Endothelial cell of umbilical vein (primary cell): ENCODE measurements around the gene ABLIM2. TPM values are rescaled to one million over a fixed set of nuclear protein-coding genes. Genes with fewer than 3 reads are reported as not detected.

Experiments used
- BruUV-seq: library from RNA; stranded (reverse); fragments of 400-500 nt; replicated peaks from 2 replicates; lab custom pipeline; 2021; lab: Mats Ljungman, UMichigan
- CTCF ChIA-PET: fragments of 300-600, 350-600 bp; sonication (Branson Sonifier 250); formaldehyde crosslinking; loops from one replicate; lab custom pipeline; 2021; ENCODE audit warnings: antibody characterized with exemption, inconsistent platforms; lab: Charles Lee
- POLR2A ChIA-PET: fragments of 300-600, 350-600 bp; sonication (Branson Sonifier 250); formaldehyde crosslinking; loops from one replicate; lab custom pipeline; 2021; ENCODE audit warnings: antibody characterized with exemption, inconsistent platforms; lab: Charles Lee
- DNase-seq: peaks from one replicate; pipeline ENCODE4 v3.0.0-alpha.2; 2011; ENCODE audit warnings: low read depth, low spot score
- FAIRE-seq: peaks from 2 replicates; lab custom pipeline; 2011; peaks lifted over from hg19 to GRCh38; lab: Jason Lieb, UNC
- H2AFZ ChIP-seq: 2 replicates; pipeline ENCODE4 v1.6.0; 2012; ENCODE audit warnings: low read depth, low read length, control low read depth, inconsistent platforms
- H3K27ac ChIP-seq: 2 replicates; pipeline ENCODE4 v1.5.1; 2011; ENCODE audit warnings: low read depth, mild to moderate bottlenecking, control low read depth, low read length, moderate library complexity; ENCODE audit not compliant: insufficient read depth
- H3K27me3 ChIP-seq, 2 experiments: 2 replicates each; pipeline versions ENCODE4 v1.6.0 to v1.6.1; 2011; ENCODE audit warnings: low read length in 2 of 2, mixed read lengths in 1 of 2; ENCODE audit not compliant: control insufficient read depth in 2 of 2, insufficient read depth in 2 of 2
- H3K36me3 ChIP-seq, 2 experiments: 2 replicates in 1 of 2; 3 replicates in 1 of 2; pipeline ENCODE4 v1.5.1; 2011; ENCODE audit warnings: low read length in 2 of 2, mild to moderate bottlenecking in 1 of 2, moderate library complexity in 1 of 2; ENCODE audit not compliant: control insufficient read depth in 2 of 2, insufficient read depth in 2 of 2; ENCODE audit errors: extremely low read depth in 1 of 2
- H3K4me1 ChIP-seq: 3 replicates; pipeline ENCODE4 v1.5.1; 2011; ENCODE audit warnings: mild to moderate bottlenecking, low read length; ENCODE audit not compliant: control insufficient read depth, insufficient read depth; ENCODE audit errors: extremely low read depth
- H3K4me2 ChIP-seq: 2 replicates; pipeline ENCODE4 v1.6.1; 2011; ENCODE audit warnings: low read length, control low read depth, mixed read lengths; ENCODE audit not compliant: insufficient read depth
- H3K4me3 ChIP-seq, 3 experiments: fragments of 200-600 bp in 1 of 3; sonication (generic), shearing (Covaris generic) in 1 of 3; replicated peaks in 1 of 3; 2 replicates each; pipeline ENCODE4 v1.5.1; 2011 to 2016; ENCODE audit warnings: control low read depth in 3 of 3, low read length in 3 of 3, mild to moderate bottlenecking in 2 of 3, inconsistent platforms in 1 of 3, low read depth in 1 of 3, moderate library complexity in 1 of 3; ENCODE audit not compliant: insufficient read depth in 1 of 3
- H3K79me2 ChIP-seq: 2 replicates; pipeline ENCODE4 v1.6.0; 2012; ENCODE audit warnings: low read length, inconsistent platforms; ENCODE audit not compliant: control insufficient read depth, insufficient read depth
- H3K9ac ChIP-seq: replicated peaks from 2 replicates; pipeline ENCODE3; 2011; ENCODE audit warnings: low read length, control low read depth; ENCODE audit not compliant: insufficient read depth; ENCODE audit errors: extremely low read depth
- H3K9me1 ChIP-seq: replicated peaks from 3 replicates; pipeline ENCODE4 v1.6.0; 2011; ENCODE audit warnings: mild to moderate bottlenecking, low read length; ENCODE audit not compliant: control insufficient read depth, insufficient read depth; ENCODE audit errors: extremely low read depth
- H3K9me3 ChIP-seq: replicated peaks from 2 replicates; pipeline ENCODE4 v1.5.1; 2012; ENCODE audit warnings: low read length, inconsistent platforms; ENCODE audit not compliant: control insufficient read depth, insufficient read depth
- H4K20me1 ChIP-seq: replicated peaks from 2 replicates; pipeline ENCODE3; 2011; ENCODE audit warnings: mild to moderate bottlenecking, low read length; ENCODE audit not compliant: control insufficient read depth, insufficient read depth; ENCODE audit errors: extremely low read depth
- EZH2 ChIP-seq: IDR thresholded peaks from 2 replicates; pipeline ENCODE4 v1.6.1; 2012; ENCODE audit warnings: borderline replicate concordance, low read depth, mild to moderate bottlenecking, moderate library complexity, low read length, inconsistent platforms; ENCODE audit not compliant: severe bottlenecking
- FOS ChIP-seq: IDR thresholded peaks from 2 replicates; pipeline ENCODE4 v1.6.1; 2011; ENCODE audit warnings: mild to moderate bottlenecking, low read length, moderate library complexity, borderline replicate concordance; ENCODE audit not compliant: insufficient read depth
- GATA2 ChIP-seq: IDR thresholded peaks from 2 replicates; pipeline ENCODE4 v1.7.0; 2011; ENCODE audit warnings: low read depth, mild to moderate bottlenecking, moderate library complexity, mixed read lengths, low read length; ENCODE audit not compliant: insufficient read length, insufficient read depth
- JUN ChIP-seq: IDR thresholded peaks from 2 replicates; pipeline ENCODE4 v1.6.1; 2011; ENCODE audit warnings: borderline replicate concordance, low read depth; ENCODE audit not compliant: insufficient read length, insufficient read depth
- POLR2A ChIP-seq: IDR thresholded peaks from 2 replicates; pipeline ENCODE4 v1.6.1; 2012; ENCODE audit warnings: low read depth, mild to moderate bottlenecking, control low read depth, low read length
- dilution Hi-C: fragments of 300-500 bp; cut with MboI; formaldehyde crosslinking; loops from one replicate; pipeline ENCODE4 v1.15.0; 2019; ENCODE audit warnings: low sequenced_read_pairs; ENCODE audit not compliant: extremely low pct_ligation_motif_present
- intact Hi-C: fragments of 100-400 bp; cut with micrococcal nuclease; formaldehyde crosslinking; loops from one replicate; pipeline ENCODE4 v1.10.0; 2022
- polyA plus RNA-seq, 4 experiments: library from polyadenylated mRNA; depleted of rRNA in 3 of 4; stranded (reverse) in 3 of 4; unstranded in 1 of 4; fragments of >200 nt; gene quantifications; 2 replicates each; pipeline versions ENCODE4 v1.2.1 to v1.2.3, GENCODE V29; 2011 to 2012; ENCODE audit warnings: missing spikeins in 1 of 4
- total RNA-seq: library from RNA; stranded (reverse); gene quantifications from 2 replicates; pipeline ENCODE4 v1.2.3, GENCODE V29; 2021
- TF ChIP-seq, protein P1 (sequence below): IDR thresholded peaks from 2 replicates; pipeline ENCODE4 v1.6.1; 2011; ENCODE audit not compliant: insufficient read depth, insufficient read length
- TF ChIP-seq, protein P2 (sequence below), 2 donors: IDR thresholded peaks; 1 replicate in 1 of 2; 2 replicates in 1 of 2; pipeline ENCODE4 v1.5.1; 2011; ENCODE audit warnings: low read length in 2 of 2, mild to moderate bottlenecking in 2 of 2, moderate library complexity in 2 of 2, control low read depth in 1 of 2, inconsistent platforms in 1 of 2, low read depth in 1 of 2; ENCODE audit not compliant: insufficient read depth in 1 of 2; ENCODE audit errors: extremely low read depth in 1 of 2

The ABLIM2 gene
- total and polyA plus RNA-seq, 2 donors (not counting 3 experiments of a cell fraction or from before 2014, with no cell fraction given) = 0.28 to 0.66 TPM

DNA sequence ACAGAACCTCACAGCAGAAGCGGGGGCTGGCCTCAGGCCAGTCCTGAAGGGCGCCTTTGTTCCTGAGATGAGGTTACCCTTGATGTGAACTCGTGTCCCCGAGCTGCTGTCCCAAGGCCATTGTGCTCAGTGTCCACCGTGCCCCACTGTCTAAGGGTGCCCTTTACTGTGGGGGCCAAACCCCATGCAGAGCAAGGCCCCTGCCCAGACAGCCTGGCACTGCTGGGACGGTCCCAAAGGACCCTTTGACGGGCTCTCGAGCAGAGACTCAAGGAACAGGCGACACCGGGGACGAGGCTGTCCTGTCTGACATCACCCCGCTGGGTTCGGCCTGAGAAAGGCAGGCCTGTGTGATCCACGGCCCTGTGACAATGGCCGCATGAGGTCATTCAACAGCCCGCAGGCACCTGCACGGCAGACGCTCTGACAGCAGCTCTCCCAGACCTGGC, 100.6 kb downstream of the ABLIM2 start:
- no peak overlapping the region for H3K9ac ChIP-seq
- no peaks in the 10 kb centered on the region for H3K36me3 ChIP-seq
- H3K4me2 ChIP-seq = no peak overlapping the region
- H2AFZ ChIP-seq = no peak overlapping the region
- no peaks in the 10 kb centered on the region for H3K79me2 ChIP-seq
- CTCF ChIA-PET = no interaction called here
- no peaks in the 10 kb centered on the region for H3K4me1 ChIP-seq
- intact Hi-C loops (no loop called here), dilution Hi-C loops (no loop called here)
- no peaks in the 10 kb centered on the region for H3K9me1 ChIP-seq
- POLR2A ChIA-PET = no interaction called here
- FAIRE-seq (no peak), DNase-seq (no peak)
- no peaks in the 10 kb centered on the region for H4K20me1 ChIP-seq
- BruUV-seq = no TSS peak
- H3K9me3 ChIP-seq = no peaks in the 10 kb centered on the region
- no peaks in the 10 kb centered on the region for H3K27me3 ChIP-seq
- TF ChIP-seq, protein P1, sequence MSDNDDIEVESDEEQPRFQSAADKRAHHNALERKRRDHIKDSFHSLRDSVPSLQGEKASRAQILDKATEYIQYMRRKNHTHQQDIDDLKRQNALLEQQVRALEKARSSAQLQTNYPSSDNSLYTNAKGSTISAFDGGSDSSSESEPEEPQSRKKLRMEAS = no peak
- TF ChIP-seq GATA2 (no peak), FOS (no peak), EZH2 (no peak), JUN (no peak), POLR2A (no peak)
- TF ChIP-seq, protein P2, sequence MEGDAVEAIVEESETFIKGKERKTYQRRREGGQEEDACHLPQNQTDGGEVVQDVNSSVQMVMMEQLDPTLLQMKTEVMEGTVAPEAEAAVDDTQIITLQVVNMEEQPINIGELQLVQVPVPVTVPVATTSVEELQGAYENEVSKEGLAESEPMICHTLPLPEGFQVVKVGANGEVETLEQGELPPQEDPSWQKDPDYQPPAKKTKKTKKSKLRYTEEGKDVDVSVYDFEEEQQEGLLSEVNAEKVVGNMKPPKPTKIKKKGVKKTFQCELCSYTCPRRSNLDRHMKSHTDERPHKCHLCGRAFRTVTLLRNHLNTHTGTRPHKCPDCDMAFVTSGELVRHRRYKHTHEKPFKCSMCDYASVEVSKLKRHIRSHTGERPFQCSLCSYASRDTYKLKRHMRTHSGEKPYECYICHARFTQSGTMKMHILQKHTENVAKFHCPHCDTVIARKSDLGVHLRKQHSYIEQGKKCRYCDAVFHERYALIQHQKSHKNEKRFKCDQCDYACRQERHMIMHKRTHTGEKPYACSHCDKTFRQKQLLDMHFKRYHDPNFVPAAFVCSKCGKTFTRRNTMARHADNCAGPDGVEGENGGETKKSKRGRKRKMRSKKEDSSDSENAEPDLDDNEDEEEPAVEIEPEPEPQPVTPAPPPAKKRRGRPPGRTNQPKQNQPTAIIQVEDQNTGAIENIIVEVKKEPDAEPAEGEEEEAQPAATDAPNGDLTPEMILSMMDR (IDR thresholded peaks at IDR 0.05; ENCODE audit: extremely low read depth in 1 of 2, insufficient read depth in 1 of 2, low read depth in 1 of 2, low read length in 2 of 2) = no peak
- no peak overlapping the region for H3K27ac ChIP-seq
- H3K4me3 ChIP-seq = no peak overlapping the region
